Measurements from ENCODE around the gene PRKD1.

PRKD1 gene

GRCh38 chr14:29905543-29905942 lies 22.1 kb downstream of the PRKD1 start:
- DNase-seq (ENCODE audit: low read depth, low spot score): no peak
- Histone ChIP-seq H3K36me3 (ENCODE audit: control insufficient read depth, insufficient read depth, low read length) (no peaks in the 10 kb centered on the region), H3K27me3 (ENCODE audit: control insufficient read depth, insufficient read depth, low read length) (no peaks in the 10 kb centered on the region), H3K27ac (ENCODE audit: low read length) (no peak overlapping the region), H3K4me3 (ENCODE audit: low read length) (no peak overlapping the region), H3K9me3 (ENCODE audit: control insufficient read depth, insufficient read depth, low read length) (no peaks in the 10 kb centered on the region), H3K4me1 (ENCODE audit: control insufficient read depth, insufficient read depth, low read length) (no peaks in the 10 kb centered on the region)
- WGBS (ENCODE audit: insufficient coverage, insufficient read length): no CpG with 5 or more reads among the region's 7 CpGs

GRCh38 chr14:29900609-29901350 lies 26.9 kb downstream of the PRKD1 start:
- no peaks in the 10 kb centered on the region for H3K27me3 ChIP-seq (ENCODE audit: control insufficient read depth, insufficient read depth, low read length)
- H3K36me3 ChIP-seq (ENCODE audit: control insufficient read depth, insufficient read depth, low read length): no peaks in the 10 kb centered on the region
- no peak overlapping the region for H3K27ac ChIP-seq (ENCODE audit: low read length)
- no peaks in the 10 kb centered on the region for H3K9me3 ChIP-seq (ENCODE audit: control insufficient read depth, insufficient read depth, low read length)
- H3K4me1 ChIP-seq (ENCODE audit: control insufficient read depth, insufficient read depth, low read length): no peaks in the 10 kb centered on the region
- no CpG with 5 or more reads among the region's 4 CpGs for WGBS (ENCODE audit: insufficient coverage, insufficient read length)
- H3K4me3 ChIP-seq (ENCODE audit: low read length): no peak overlapping the region
- DNase-seq (ENCODE audit: low read depth, low spot score): no peak

- DNase-seq (ENCODE audit: low read depth, low spot score): no peak
- H3K27me3 ChIP-seq (ENCODE audit: control insufficient read depth, insufficient read depth, low read length): no peaks in the 10 kb centered on the region
- no peaks in the 10 kb centered on the region for H3K4me1 ChIP-seq (ENCODE audit: control insufficient read depth, insufficient read depth, low read length)
- no peak overlapping the region for H3K4me3 ChIP-seq (ENCODE audit: low read length)
- no peak overlapping the region for H3K27ac ChIP-seq (ENCODE audit: low read length)
- H3K36me3 ChIP-seq (ENCODE audit: control insufficient read depth, insufficient read depth, low read length): no peaks in the 10 kb centered on the region
- no CpG with 5 or more reads among the region's 2 CpGs for WGBS (ENCODE audit: insufficient coverage, insufficient read length)
- no peaks in the 10 kb centered on the region for H3K9me3 ChIP-seq (ENCODE audit: control insufficient read depth, insufficient read depth, low read length)
Observed at GRCh38 chr14:29898470-29898869, 29.2 kb downstream of the PRKD1 start.

- no CpG with 5 or more reads among the region's 1 CpG for WGBS (ENCODE audit: insufficient coverage, insufficient read length)
- Histone ChIP-seq H3K9me3 (ENCODE audit: control insufficient read depth, insufficient read depth, low read length) (no peaks in the 10 kb centered on the region), H3K27ac (ENCODE audit: low read length) (no peak overlapping the region), H3K4me3 (ENCODE audit: low read length) (no peak overlapping the region), H3K27me3 (ENCODE audit: control insufficient read depth, insufficient read depth, low read length) (no peaks in the 10 kb centered on the region), H3K36me3 (ENCODE audit: control insufficient read depth, insufficient read depth, low read length) (no peaks in the 10 kb centered on the region), H3K4me1 (ENCODE audit: control insufficient read depth, insufficient read depth, low read length) (no peaks in the 10 kb centered on the region)
- no peak for DNase-seq (ENCODE audit: low read depth, low spot score)
Observed at GRCh38 chr14:29897181-29897580, 30.5 kb downstream of the PRKD1 start.

GRCh38 chr14:29896354-29896821 lies 31.3 kb downstream of the PRKD1 start:
- Histone ChIP-seq H3K27ac (ENCODE audit: low read length) (no peak overlapping the region), H3K9me3 (ENCODE audit: control insufficient read depth, insufficient read depth, low read length) (no peaks in the 10 kb centered on the region), H3K4me1 (ENCODE audit: control insufficient read depth, insufficient read depth, low read length) (no peaks in the 10 kb centered on the region), H3K27me3 (ENCODE audit: control insufficient read depth, insufficient read depth, low read length) (no peaks in the 10 kb centered on the region), H3K4me3 (ENCODE audit: low read length) (no peak overlapping the region), H3K36me3 (ENCODE audit: control insufficient read depth, insufficient read depth, low read length) (no peaks in the 10 kb centered on the region)
- WGBS (ENCODE audit: insufficient coverage, insufficient read length): no CpG with 5 or more reads among the region's 4 CpGs
- no peak for DNase-seq (ENCODE audit: low read depth, low spot score)

- no peaks in the 10 kb centered on the region for H3K27me3 ChIP-seq (ENCODE audit: control insufficient read depth, insufficient read depth, low read length)
- no peaks in the 10 kb centered on the region for H3K9me3 ChIP-seq (ENCODE audit: control insufficient read depth, insufficient read depth, low read length)
- H3K36me3 ChIP-seq (ENCODE audit: control insufficient read depth, insufficient read depth, low read length): no peaks in the 10 kb centered on the region
- no CpG with 5 or more reads among the region's 7 CpGs for WGBS (ENCODE audit: insufficient coverage, insufficient read length)
- no peak overlapping the region for H3K4me3 ChIP-seq (ENCODE audit: low read length)
- no peak for DNase-seq (ENCODE audit: low read depth, low spot score)
- H3K27ac ChIP-seq (ENCODE audit: low read length): no peak overlapping the region
- no peaks in the 10 kb centered on the region for H3K4me1 ChIP-seq (ENCODE audit: control insufficient read depth, insufficient read depth, low read length)
Observed at GRCh38 chr14:29895591-29896083, 32.0 kb downstream of the PRKD1 start.

GRCh38 chr14:29893989-29894388 lies 33.7 kb downstream of the PRKD1 start:
- DNase-seq (ENCODE audit: low read depth, low spot score): no peak
- Histone ChIP-seq H3K4me3 (ENCODE audit: low read length) (no peak overlapping the region), H3K27me3 (ENCODE audit: control insufficient read depth, insufficient read depth, low read length) (no peaks in the 10 kb centered on the region), H3K36me3 (ENCODE audit: control insufficient read depth, insufficient read depth, low read length) (no peaks in the 10 kb centered on the region), H3K9me3 (ENCODE audit: control insufficient read depth, insufficient read depth, low read length) (no peaks in the 10 kb centered on the region), H3K4me1 (ENCODE audit: control insufficient read depth, insufficient read depth, low read length) (no peaks in the 10 kb centered on the region), H3K27ac (ENCODE audit: low read length) (no peak overlapping the region)
- no CpG with 5 or more reads among the region's 3 CpGs for WGBS (ENCODE audit: insufficient coverage, insufficient read length)

GRCh38 chr14:29892327-29892726 lies 35.3 kb downstream of the PRKD1 start:
- Histone ChIP-seq H3K27ac (ENCODE audit: low read length) (no peak overlapping the region), H3K27me3 (ENCODE audit: control insufficient read depth, insufficient read depth, low read length) (no peaks in the 10 kb centered on the region), H3K4me3 (ENCODE audit: low read length) (no peak overlapping the region), H3K36me3 (ENCODE audit: control insufficient read depth, insufficient read depth, low read length) (no peaks in the 10 kb centered on the region), H3K4me1 (ENCODE audit: control insufficient read depth, insufficient read depth, low read length) (no peaks in the 10 kb centered on the region), H3K9me3 (ENCODE audit: control insufficient read depth, insufficient read depth, low read length) (no peaks in the 10 kb centered on the region)
- no peak for DNase-seq (ENCODE audit: low read depth, low spot score)

- DNase-seq (ENCODE audit: low read depth, low spot score): no peak
- no peak overlapping the region for H3K4me3 ChIP-seq (ENCODE audit: low read length)
- WGBS (ENCODE audit: insufficient coverage, insufficient read length): no CpG with 5 or more reads among the region's 5 CpGs
Observed at GRCh38 chr14:29885988-29886387, 41.7 kb downstream of the PRKD1 start.

GRCh38 chr14:29868000-29868399 lies 59.6 kb downstream of the PRKD1 start:
- no peaks in the 10 kb centered on the region for H3K27me3 ChIP-seq (ENCODE audit: control insufficient read depth, insufficient read depth, low read length)
- no peak overlapping the region for H3K4me3 ChIP-seq (ENCODE audit: low read length)
- no peaks in the 10 kb centered on the region for H3K9me3 ChIP-seq (ENCODE audit: control insufficient read depth, insufficient read depth, low read length)
- peaks cover 3% of the 10 kb centered on the region; the same call in 1 of the 2 replicates for H3K4me1 ChIP-seq (ENCODE audit: control insufficient read depth, insufficient read depth, low read length)
- DNase-seq (ENCODE audit: low read depth, low spot score): no peak
- WGBS (ENCODE audit: insufficient coverage, insufficient read length): no CpG with 5 or more reads among the region's 3 CpGs
- H3K27ac ChIP-seq (ENCODE audit: low read length): no peak overlapping the region
- H3K36me3 ChIP-seq (ENCODE audit: control insufficient read depth, insufficient read depth, low read length): no peaks in the 10 kb centered on the region

More at GRCh38 chr14:29885988-29886387, 41.7 kb downstream of the PRKD1 start:
- Histone ChIP-seq H3K27ac (ENCODE audit: low read length) (no peak overlapping the region), H3K9me3 (ENCODE audit: control insufficient read depth, insufficient read depth, low read length) (no peaks in the 10 kb centered on the region), H3K27me3 (ENCODE audit: control insufficient read depth, insufficient read depth, low read length) (no peaks in the 10 kb centered on the region), H3K36me3 (ENCODE audit: control insufficient read depth, insufficient read depth, low read length) (no peaks in the 10 kb centered on the region), H3K4me1 (ENCODE audit: control insufficient read depth, insufficient read depth, low read length) (no peaks in the 10 kb centered on the region)

GRCh38 chr14:29865299-29865698 lies 62.3 kb downstream of the PRKD1 start:
- no peaks in the 10 kb centered on the region for H3K27me3 ChIP-seq (ENCODE audit: control insufficient read depth, insufficient read depth, low read length)
- no peak for DNase-seq (ENCODE audit: low read depth, low spot score)
- H3K4me3 ChIP-seq (ENCODE audit: low read length): no peak overlapping the region
- no peaks in the 10 kb centered on the region for H3K9me3 ChIP-seq (ENCODE audit: control insufficient read depth, insufficient read depth, low read length)
- H3K27ac ChIP-seq (ENCODE audit: low read length): no peak overlapping the region
- H3K36me3 ChIP-seq (ENCODE audit: control insufficient read depth, insufficient read depth, low read length): no peaks in the 10 kb centered on the region
- WGBS (ENCODE audit: insufficient coverage, insufficient read length): no CpG with 5 or more reads among the region's 2 CpGs
- peaks cover 3% of the 10 kb centered on the region; the same call in 1 of the 2 replicates for H3K4me1 ChIP-seq (ENCODE audit: control insufficient read depth, insufficient read depth, low read length)
